Kidney (tissue), 14 donors: ENCODE results near the gene CASP3. TPM values are rescaled to one million over a fixed set of nuclear protein-coding genes. Genes with fewer than 3 reads are reported as not detected.

ENCODE experiments used
- DNase-seq, 5 donors: peaks; one replicate each; pipeline ENCODE4 v3.0.0-alpha.2; 2013 to 2020
- FAIRE-seq: peaks from 2 replicates; lab custom pipeline; 2012; peaks lifted over from hg19 to GRCh38; lab: Jason Lieb, UNC
- H3K27ac ChIP-seq, 2 donors: one replicate each; pipeline ENCODE4 v1.7.0; 2013; ENCODE audit warnings: low read depth in 2 of 2, low read length in 2 of 2, inconsistent platforms in 1 of 2
- H3K27me3 ChIP-seq: one replicate; pipeline ENCODE4 v1.7.1; 2013; ENCODE audit warnings: low read length, inconsistent platforms; ENCODE audit not compliant: control insufficient read depth, insufficient read depth
- H3K36me3 ChIP-seq, 3 donors: one replicate each; pipeline versions ENCODE4 v1.7.0 to v1.7.1; 2013; ENCODE audit warnings: low read length in 3 of 3, control low read depth in 1 of 3, inconsistent platforms in 1 of 3; ENCODE audit not compliant: insufficient read depth in 3 of 3, control insufficient read depth in 2 of 3
- H3K4me1 ChIP-seq, 3 donors: one replicate each; pipeline versions ENCODE4 v1.7.0 to v1.7.1; 2013; ENCODE audit warnings: low read length in 3 of 3, inconsistent platforms in 1 of 3, low read depth in 1 of 3; ENCODE audit not compliant: control insufficient read depth in 2 of 3, insufficient read depth in 2 of 3
- H3K4me3 ChIP-seq, 3 donors: one replicate each; pipeline versions ENCODE4 v1.7.0 to v1.8.1; 2013; ENCODE audit warnings: low read length in 3 of 3, control low read depth in 1 of 3, inconsistent platforms in 1 of 3
- H3K9ac ChIP-seq, 3 donors: one replicate each; pipeline versions ENCODE4 v1.7.0 to v1.7.1; 2013; ENCODE audit warnings: low read length in 3 of 3, control low read depth in 1 of 3, inconsistent platforms in 1 of 3
- H3K9me3 ChIP-seq, 3 donors: one replicate each; pipeline versions ENCODE4 v1.7.0 to v1.7.1; 2013; ENCODE audit warnings: low read length in 3 of 3, control low read depth in 1 of 3, inconsistent platforms in 1 of 3; ENCODE audit not compliant: control insufficient read depth in 2 of 3, insufficient read depth in 1 of 3
- intact Hi-C: fragments of 100-400 bp; cut with DNase I; formaldehyde crosslinking; loops from one replicate; pipeline ENCODE4 v1.11.1; 2022
- polyA plus RNA-seq: library from polyadenylated mRNA; stranded (reverse); fragments of 350-450 nt; fragmentation: Illumina TruSeq; extraction: RNeasy Lipid Tissue Mini Kit (QIAGEN cat#74804); gene quantifications from one replicate; pipeline ENCODE4 v1.2.3, GENCODE V29; 2014; ENCODE audit warnings: low read depth, low replicate concordance; ENCODE audit not compliant: insufficient read depth
- total RNA-seq: library from RNA; stranded (reverse); fragmentation: NEBNext Ultra II Directional; extraction: Animal tissue kit (Norgen Biotek cat#: 25700); gene quantifications from one replicate; pipeline ENCODE4 v1.2.1, GENCODE V29; 2021
- TF ChIP-seq, protein P1 (sequence below): IDR thresholded peaks from 3 replicates; pipeline ENCODE4 v1.5.1; 2012; ENCODE audit warnings: mild to moderate bottlenecking, moderate library complexity, borderline replicate concordance; ENCODE audit not compliant: insufficient read depth; ENCODE audit errors: extremely low read depth
- donor health status: control.
- donor health status: control.
- donor health status: control.
- donor health status: control.
- donor health status: control.
- donor health status: DM: yes; HTN: yes; CAD: no.
- donor health status: Normal renal cell carcinoma (clear cell type).

The CASP3 gene
- total and polyA plus RNA-seq, 2 donors from 2014 or later = 7.3 to 22.4 TPM

DNA sequence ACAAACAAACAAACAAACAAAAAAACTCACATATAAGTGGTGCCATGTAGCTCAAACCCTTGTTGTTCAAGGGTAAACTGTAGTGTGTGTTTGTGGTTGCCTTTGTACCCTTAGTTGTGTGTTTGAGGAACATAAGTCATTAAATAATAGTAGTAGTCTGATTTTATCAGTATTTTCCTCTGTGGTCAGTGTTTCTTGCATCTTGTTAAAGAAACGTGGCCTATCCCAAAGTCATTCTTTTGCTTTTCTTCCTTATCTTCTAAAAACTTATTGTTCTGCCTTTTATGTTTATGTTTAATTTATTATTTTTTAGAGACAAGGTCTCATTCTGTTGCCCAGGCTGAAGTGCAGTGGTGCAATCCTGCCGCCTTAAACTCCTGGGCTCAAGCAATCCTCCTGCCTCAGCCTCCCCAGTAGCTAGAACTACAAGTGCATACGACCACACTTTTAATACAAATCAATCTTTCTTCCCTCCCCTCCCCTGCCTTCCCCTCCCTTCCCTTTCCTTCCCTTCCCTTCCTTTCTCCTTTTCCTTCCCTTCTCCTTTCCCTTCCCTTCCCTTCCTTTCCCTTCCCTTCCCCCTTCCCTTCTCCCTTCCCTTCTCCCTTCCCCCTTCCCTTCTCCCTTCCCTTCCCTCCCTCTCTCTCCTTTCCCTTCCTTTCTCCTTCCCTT is 26.7 kb upstream of the CASP3 start:
- intact Hi-C loops = no loop called here
- FAIRE-seq = no peak
- H3K36me3 ChIP-seq = peaks cover 0 to 16% (median 13%) of the 10 kb centered on the region in 3 donors

DNA sequence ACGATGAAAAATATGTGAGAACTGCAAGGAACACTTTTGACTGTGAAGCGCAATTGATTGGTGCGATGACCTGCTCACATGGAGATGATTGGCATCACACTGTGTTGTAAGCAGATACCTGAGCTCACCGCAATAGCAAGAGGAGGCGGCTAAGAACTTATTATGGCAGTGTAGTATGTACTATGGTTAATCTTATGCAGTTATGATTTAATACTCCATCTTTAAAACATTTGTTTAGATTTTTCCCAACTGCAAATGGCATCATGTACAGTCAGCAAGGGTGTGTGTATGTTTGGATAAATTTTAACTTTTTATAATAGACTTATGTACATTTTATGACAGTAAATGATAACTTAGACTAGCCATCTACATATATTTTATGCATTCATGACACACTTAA is 25.8 kb upstream of the CASP3 start:
- Histone ChIP-seq H3K9ac (no peak overlapping the region), H3K4me1 (no peaks in the 10 kb centered on the region), H3K27me3 (no peaks in the 10 kb centered on the region), H3K4me3 (no peak overlapping the region), H3K9me3 (no peaks in the 10 kb centered on the region), H3K27ac (no peak overlapping the region), H3K36me3 (peaks cover 0 to 16% (median 13%) of the 10 kb centered on the region in 3 donors)
- TF ChIP-seq, protein P1, sequence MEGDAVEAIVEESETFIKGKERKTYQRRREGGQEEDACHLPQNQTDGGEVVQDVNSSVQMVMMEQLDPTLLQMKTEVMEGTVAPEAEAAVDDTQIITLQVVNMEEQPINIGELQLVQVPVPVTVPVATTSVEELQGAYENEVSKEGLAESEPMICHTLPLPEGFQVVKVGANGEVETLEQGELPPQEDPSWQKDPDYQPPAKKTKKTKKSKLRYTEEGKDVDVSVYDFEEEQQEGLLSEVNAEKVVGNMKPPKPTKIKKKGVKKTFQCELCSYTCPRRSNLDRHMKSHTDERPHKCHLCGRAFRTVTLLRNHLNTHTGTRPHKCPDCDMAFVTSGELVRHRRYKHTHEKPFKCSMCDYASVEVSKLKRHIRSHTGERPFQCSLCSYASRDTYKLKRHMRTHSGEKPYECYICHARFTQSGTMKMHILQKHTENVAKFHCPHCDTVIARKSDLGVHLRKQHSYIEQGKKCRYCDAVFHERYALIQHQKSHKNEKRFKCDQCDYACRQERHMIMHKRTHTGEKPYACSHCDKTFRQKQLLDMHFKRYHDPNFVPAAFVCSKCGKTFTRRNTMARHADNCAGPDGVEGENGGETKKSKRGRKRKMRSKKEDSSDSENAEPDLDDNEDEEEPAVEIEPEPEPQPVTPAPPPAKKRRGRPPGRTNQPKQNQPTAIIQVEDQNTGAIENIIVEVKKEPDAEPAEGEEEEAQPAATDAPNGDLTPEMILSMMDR = no peak
- DNase-seq (no peak), FAIRE-seq (no peak)
- intact Hi-C loops = no loop called here

More for the DNA sequence above, 26.7 kb upstream of the CASP3 start:
- H3K9ac ChIP-seq = no peak overlapping the region
- no peaks in the 10 kb centered on the region for H3K9me3 ChIP-seq
- DNase-seq = no peak
- TF ChIP-seq, protein P1 = no peak
- H3K4me1 ChIP-seq = no peaks in the 10 kb centered on the region
- H3K4me3 ChIP-seq = no peak overlapping the region
- no peaks in the 10 kb centered on the region for H3K27me3 ChIP-seq
- H3K27ac ChIP-seq = no peak overlapping the region

DNA sequence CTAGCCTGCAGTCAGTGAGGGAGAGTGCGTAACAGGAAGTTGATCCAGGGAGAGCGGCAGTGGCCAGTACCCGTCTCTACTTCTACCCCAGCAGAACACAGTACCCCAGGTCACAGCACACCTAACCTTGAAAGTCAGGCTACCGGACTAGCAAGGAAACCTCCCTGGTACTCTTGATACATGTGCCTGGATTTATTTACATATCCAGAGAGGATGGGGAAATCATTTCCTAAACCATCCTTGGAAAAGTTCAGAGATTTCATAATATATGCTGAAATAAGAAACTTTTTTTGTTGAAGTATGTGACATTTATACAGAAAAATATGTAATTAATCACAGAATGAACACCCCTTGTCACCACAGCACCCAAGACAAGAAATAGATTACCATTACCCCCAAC is 24.8 kb upstream of the CASP3 start:
- FAIRE-seq (no peak), DNase-seq (no peak)
- Histone ChIP-seq H3K4me1 (no peaks in the 10 kb centered on the region), H3K9ac (no peak overlapping the region), H3K27me3 (no peaks in the 10 kb centered on the region), H3K9me3 (no peaks in the 10 kb centered on the region), H3K4me3 (no peak overlapping the region), H3K27ac (no peak overlapping the region), H3K36me3 (peaks cover 0 to 17% (median 13%) of the 10 kb centered on the region in 3 donors)
- TF ChIP-seq, protein P1 = no peak
- intact Hi-C loops = no loop called here
